H1 (cell line): ENCODE measurements around the gene SLC43A2. TPM values are rescaled to one million over a fixed set of nuclear protein-coding genes. Genes with fewer than 3 reads are reported as not detected.

Source experiments
- CTCF ChIA-PET: fragments of 300-600 bp; sonication (Branson Sonifier 250); formaldehyde crosslinking; loops from one replicate; lab custom pipeline; 2021; ENCODE audit not compliant: partially characterized antibody; lab: Charles Lee
- POLR2A ChIA-PET: fragments of 300-600 bp; sonication (Branson Sonifier 250); formaldehyde crosslinking; loops from one replicate; lab custom pipeline; 2021; ENCODE audit warnings: inconsistent platforms; ENCODE audit not compliant: partially characterized antibody; lab: Charles Lee
- DNase-seq, 2 experiments: peaks; one replicate each; pipeline versions ENCODE4 v3.0.0 to v3.0.0-alpha.2; 2010 to 2022; ENCODE audit warnings: low spot score in 2 of 2, low read depth in 1 of 2, mixed read lengths in 1 of 2
- FAIRE-seq: peaks from 2 replicates; lab custom pipeline; 2011; peaks lifted over from hg19 to GRCh38; lab: Jason Lieb, UNC
- H2AFZ ChIP-seq: 2 replicates; pipeline ENCODE4 v1.8.1; 2012; ENCODE audit warnings: low read length, inconsistent platforms
- H2AK5ac ChIP-seq: 2 replicates; pipeline ENCODE4 v1.6.1; 2013; ENCODE audit warnings: low read depth, low read length
- H2BK120ac ChIP-seq: replicated peaks from 2 replicates; pipeline ENCODE3; 2013; ENCODE audit warnings: low read depth, low read length, inconsistent platforms
- H2BK12ac ChIP-seq: 2 replicates; pipeline ENCODE4 v1.6.1; 2013; ENCODE audit warnings: low read depth, low read length
- H2BK15ac ChIP-seq: 2 replicates; pipeline ENCODE4 v1.6.1; 2013; ENCODE audit warnings: low read length
- H2BK20ac ChIP-seq: 2 replicates; pipeline ENCODE4 v1.6.1; 2013; ENCODE audit warnings: low read length
- H2BK5ac ChIP-seq: 2 replicates; pipeline ENCODE4 v1.6.1; 2013; ENCODE audit warnings: low read depth, low read length
- H3K14ac ChIP-seq: 2 replicates; pipeline ENCODE4 v1.6.1; 2013; ENCODE audit warnings: inconsistent platforms; ENCODE audit not compliant: insufficient read length
- H3K18ac ChIP-seq: 2 replicates; pipeline ENCODE4 v1.6.1; 2013; ENCODE audit warnings: low read length; ENCODE audit errors: extremely low read depth
- H3K23ac ChIP-seq: 2 replicates; pipeline ENCODE4 v1.6.1; 2013; ENCODE audit warnings: inconsistent platforms; ENCODE audit not compliant: insufficient read length
- H3K23me2 ChIP-seq: 2 replicates; pipeline ENCODE4 v1.6.1; 2013; ENCODE audit warnings: low read depth, low read length
- H3K27ac ChIP-seq: 2 replicates; pipeline ENCODE4 v1.6.1; 2011; ENCODE audit warnings: low read depth, low read length, inconsistent platforms
- H3K27me3 ChIP-seq, 4 experiments: replicated peaks in 1 of 4; 1 replicate in 1 of 4; 2 replicates in 3 of 4; pipeline versions ENCODE4 v1.6.1 to v1.8.1; 2011 to 2013; ENCODE audit warnings: low read length in 3 of 4, mild to moderate bottlenecking in 3 of 4, inconsistent platforms in 2 of 4, mixed read lengths in 2 of 4, moderate library complexity in 1 of 4; ENCODE audit not compliant: control insufficient read depth in 3 of 4, insufficient read depth in 3 of 4; ENCODE audit errors: extremely low read depth in 1 of 4
- H3K36me3 ChIP-seq, 4 experiments: 2 replicates each; pipeline versions ENCODE4 v1.6.1 to v1.8.1; 2011 to 2013; ENCODE audit warnings: mild to moderate bottlenecking in 4 of 4, low read length in 3 of 4, moderate library complexity in 2 of 4, control low read depth in 1 of 4, inconsistent platforms in 1 of 4; ENCODE audit not compliant: insufficient read depth in 4 of 4, control insufficient read depth in 2 of 4
- H3K4ac ChIP-seq: replicated peaks from 2 replicates; pipeline ENCODE3; 2013; ENCODE audit warnings: low read length, low read depth, mixed read lengths, inconsistent platforms; ENCODE audit not compliant: insufficient read length
- H3K4me1 ChIP-seq, 4 experiments: replicated peaks in 1 of 4; 1 replicate in 1 of 4; 2 replicates in 3 of 4; pipeline versions ENCODE4 v1.6.1 to v1.8.1; 2011 to 2013; ENCODE audit warnings: low read length in 3 of 4, inconsistent platforms in 2 of 4, mixed read lengths in 1 of 4; ENCODE audit not compliant: insufficient read depth in 4 of 4, control insufficient read depth in 3 of 4
- H3K4me2 ChIP-seq, 2 experiments: 2 replicates each; pipeline versions ENCODE4 v1.6.1 to v1.8.1; 2011 to 2013; ENCODE audit warnings: low read depth in 2 of 2, low read length in 2 of 2, control low read depth in 1 of 2, inconsistent platforms in 1 of 2, mild to moderate bottlenecking in 1 of 2; ENCODE audit not compliant: insufficient read depth in 1 of 2
- H3K4me3 ChIP-seq, 4 experiments: fragments of 200-600, 300-600 bp in 1 of 4; sonication (generic), shearing (Covaris generic), sonication (Bioruptor Twin) in 1 of 4; 2 replicates each; pipeline versions ENCODE4 v1.5.1 to v1.8.1; 2011 to 2016; ENCODE audit warnings: low read length in 4 of 4, low read depth in 3 of 4, control low read depth in 2 of 4, inconsistent platforms in 2 of 4, mild to moderate bottlenecking in 2 of 4, mixed read lengths in 1 of 4, moderate library complexity in 1 of 4; ENCODE audit not compliant: insufficient read depth in 2 of 4; ENCODE audit errors: extremely low read depth in 1 of 4
- H3K56ac ChIP-seq: replicated peaks from 2 replicates; pipeline ENCODE3; 2013; ENCODE audit warnings: low read depth, mild to moderate bottlenecking, mixed read lengths, low read length, inconsistent platforms; ENCODE audit not compliant: insufficient read length
- H3K79me1 ChIP-seq: 2 replicates; pipeline ENCODE4 v1.6.1; 2013; ENCODE audit warnings: low read depth, low read length, control low read depth
- H3K79me2 ChIP-seq, 2 experiments: 2 replicates each; pipeline versions ENCODE4 v1.6.1 to v1.8.1; 2012 to 2013; ENCODE audit warnings: low read length in 2 of 2, mild to moderate bottlenecking in 2 of 2, inconsistent platforms in 1 of 2; ENCODE audit not compliant: insufficient read depth in 2 of 2, control insufficient read depth in 1 of 2
- H3K9ac ChIP-seq, 4 experiments: replicated peaks in 1 of 4; 1 replicate in 1 of 4; 2 replicates in 3 of 4; pipeline versions ENCODE4 v1.6.1 to v1.8.1; 2011 to 2013; ENCODE audit warnings: low read depth in 3 of 4, low read length in 3 of 4, control low read depth in 2 of 4, mild to moderate bottlenecking in 2 of 4, moderate library complexity in 2 of 4, inconsistent platforms in 1 of 4; ENCODE audit errors: extremely low read depth in 1 of 4
- H3K9me3 ChIP-seq, 2 experiments: 2 replicates each; pipeline versions ENCODE4 v1.6.1 to v1.8.1; 2012 to 2013; ENCODE audit warnings: mild to moderate bottlenecking in 2 of 2, moderate library complexity in 2 of 2, control low read depth in 1 of 2, inconsistent platforms in 1 of 2, low read depth in 1 of 2, low read length in 1 of 2, mixed read lengths in 1 of 2; ENCODE audit not compliant: insufficient read depth in 2 of 2
- H4K20me1 ChIP-seq, 2 experiments: replicated peaks in 1 of 2; 2 replicates each; pipeline versions ENCODE3 to v1.8.1; 2011 to 2013; ENCODE audit warnings: inconsistent platforms in 2 of 2, low read length in 2 of 2, mild to moderate bottlenecking in 1 of 2; ENCODE audit not compliant: insufficient read depth in 2 of 2, control insufficient read depth in 1 of 2
- H4K5ac ChIP-seq: 2 replicates; pipeline ENCODE4 v1.6.1; 2013; ENCODE audit warnings: low read length, low read depth, mixed read lengths, inconsistent platforms; ENCODE audit not compliant: insufficient read length
- H4K8ac ChIP-seq: 2 replicates; pipeline ENCODE4 v1.8.0; 2013; ENCODE audit warnings: mild to moderate bottlenecking, moderate library complexity, low read length, inconsistent platforms; ENCODE audit not compliant: insufficient read depth; ENCODE audit errors: extremely low read depth
- H4K91ac ChIP-seq: replicated peaks from 2 replicates; pipeline ENCODE3; 2013; ENCODE audit warnings: low read length, mixed read lengths, inconsistent platforms; ENCODE audit not compliant: insufficient read length
- CHD2 ChIP-seq: IDR thresholded peaks from 2 replicates; pipeline ENCODE4 v1.6.1; 2012; ENCODE audit warnings: low read length, improper control_type of control experiment
- CTCF ChIP-seq, 3 experiments: IDR thresholded peaks; 1 replicate in 2 of 3; 2 replicates in 1 of 3; pipeline versions ENCODE4 v1.5.1 to v1.6.1; 2011; ENCODE audit warnings: low read length in 3 of 3, mild to moderate bottlenecking in 3 of 3, inconsistent platforms in 2 of 3, low read depth in 1 of 3, moderate library complexity in 1 of 3; ENCODE audit not compliant: insufficient read depth in 1 of 3; ENCODE audit errors: control extremely low read depth in 1 of 3
- E2F6 ChIP-seq: IDR thresholded peaks from 2 replicates; pipeline ENCODE4 v1.6.1; 2012; ENCODE audit warnings: inconsistent platforms
- HDAC2 ChIP-seq, 2 experiments: fragments of 300-600 bp in 1 of 2; sonication (generic) in 1 of 2; IDR thresholded peaks; 2 replicates each; pipeline ENCODE4 v1.6.1; 2011 to 2012; ENCODE audit warnings: low read depth in 2 of 2, low read length in 2 of 2, mild to moderate bottlenecking in 2 of 2, moderate library complexity in 2 of 2, borderline replicate concordance in 1 of 2, inconsistent platforms in 1 of 2
- KDM4A ChIP-seq: IDR thresholded peaks from one replicate; pipeline ENCODE4 v1.7.1; 2012; ENCODE audit warnings: low read depth, mild to moderate bottlenecking, moderate library complexity, low read length, inconsistent platforms; ENCODE audit not compliant: severe bottlenecking
- POLR2AphosphoS5 ChIP-seq: IDR thresholded peaks from 2 replicates; pipeline ENCODE4 v1.6.1; 2011; ENCODE audit warnings: low read depth, low read length
- POU5F1 ChIP-seq: IDR thresholded peaks from 2 replicates; pipeline ENCODE4 v1.6.1; 2011; ENCODE audit warnings: low read depth, mild to moderate bottlenecking, low read length, moderate library complexity
- RAD21 ChIP-seq, 2 experiments: IDR thresholded peaks in 1 of 2; conservative IDR thresholded peaks in 1 of 2; 2 replicates each; pipeline ENCODE4 v1.6.1; 2011; ENCODE audit warnings: low read depth in 2 of 2, low read length in 2 of 2, improper control_type of control experiment in 1 of 2, inconsistent platforms in 1 of 2, mild to moderate bottlenecking in 1 of 2, moderate library complexity in 1 of 2
- SRF ChIP-seq: IDR thresholded peaks from 2 replicates; pipeline ENCODE4 v1.6.1; 2011; ENCODE audit warnings: mild to moderate bottlenecking, low read depth, low read length, moderate library complexity
- TAF7 ChIP-seq: optimal IDR thresholded peaks from 2 replicates; pipeline ENCODE3; 2011; ENCODE audit warnings: low read depth, mild to moderate bottlenecking, inconsistent platforms, low read length, moderate library complexity, borderline replicate concordance
- WGBS, 2 experiments: shearing (Covaris generic) in 1 of 2; methylation state at CpG; one replicate each; pipeline versions ENCODE4 v1.1.6 to v1.1.7; 2013 to 2015; ENCODE audit warnings: low lambda C conversion rate in 2 of 2, mixed read lengths in 2 of 2, inconsistent platforms in 1 of 2, low coverage in 1 of 2, missing lambda C conversion rate in 1 of 2; ENCODE audit not compliant: insufficient replicate concordance in 2 of 2, insufficient coverage in 1 of 2, insufficient read length in 1 of 2; ENCODE audit errors: extremely low coverage in 1 of 2, missing lambda C conversion rate in 1 of 2; 5-methylcytosine and 5-hydroxymethylcytosine counted together
- polyA plus RNA-seq, 7 experiments: library from polyadenylated mRNA; depleted of rRNA in 3 of 7; stranded (reverse) in 5 of 7; unstranded in 2 of 7; fragments of >200 nt in 5 of 7; fragments of 200-250 nt in 2 of 7; gene quantifications; 1 replicate in 5 of 7; 2 replicates in 1 of 7; 4 replicates in 1 of 7; pipeline versions ENCODE4 v1.2.1 to v1.2.3, GENCODE V29; 2011 to 2013; ENCODE audit warnings: missing spikeins in 2 of 7, mixed read lengths in 2 of 7
- total RNA-seq: library from RNA; stranded (reverse); fragmentation: NEBNext Ultra II Directional; extraction: Animal tissue kit (Norgen Biotek cat#: 25700); gene quantifications from 2 replicates; pipeline ENCODE4 v1.2.1, GENCODE V29; 2021

SLC43A2 gene
- total and polyA plus RNA-seq, 2 of the 8 experiments (the other 6 are each of a cell fraction or from before 2014, with no cell fraction given): 6.6 to 10.5 TPM

DNA sequence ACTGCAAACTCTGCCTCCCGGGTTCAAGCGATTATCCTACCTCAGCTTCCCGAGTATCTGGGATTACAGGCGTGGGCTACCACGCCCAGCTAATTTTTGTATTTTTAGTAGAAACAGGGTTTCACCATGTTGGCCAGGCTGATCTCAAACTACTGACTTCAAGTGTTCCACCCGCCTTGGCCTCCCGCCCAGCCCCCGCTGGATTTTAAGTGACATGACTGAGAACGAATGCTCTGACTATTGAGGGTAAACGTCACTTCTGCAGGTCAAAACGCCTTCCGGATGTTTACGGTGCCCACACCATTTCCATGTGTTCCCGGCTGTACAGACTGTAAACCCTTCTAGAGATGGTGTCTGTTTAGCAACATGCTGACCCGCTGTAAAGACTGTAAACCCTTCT is 88.8 kb downstream of the SLC43A2 start:
- no peak overlapping the region for H2BK120ac ChIP-seq
- peaks cover 4% of the 10 kb centered on the region; the same call in 1 of the 2 replicates for H3K79me1 ChIP-seq
- H3K9ac ChIP-seq: no peak overlapping the region
- H4K8ac ChIP-seq: no peak overlapping the region
- no peak for DNase-seq
- H3K36me3 ChIP-seq: peaks cover 9 to 41% (median 22%) of the 10 kb centered on the region in 4 experiments; a peak in 7 of 8 replicates
- no peak overlapping the region for H2BK15ac ChIP-seq
- H3K4me1 ChIP-seq: no peaks in the 10 kb centered on the region
- H3K79me2 ChIP-seq: no peaks in the 10 kb centered on the region
- H3K23me2 ChIP-seq: no peaks in the 10 kb centered on the region
- FAIRE-seq: no peak
- no peak overlapping the region for H3K4me2 ChIP-seq
- H4K91ac ChIP-seq: no peak overlapping the region
- no peak overlapping the region for H3K4me3 ChIP-seq
- no peak overlapping the region for H3K4ac ChIP-seq
- no peak overlapping the region for H3K23ac ChIP-seq
- ChIA-PET CTCF (interaction anchor here (0.5 to 0.9 kb wide), 4 partner anchors 10 to 271 kb away, joined by 3 to 4 read pairs (median 3); no protein-coding TSS in a partner anchor), POLR2A (no interaction called here)
- H3K27ac ChIP-seq: no peak overlapping the region
- H2BK20ac ChIP-seq: no peak overlapping the region
- H3K18ac ChIP-seq: no peak overlapping the region
- no peak overlapping the region for H2BK5ac ChIP-seq
- peaks cover 1% of the 10 kb centered on the region in 2 experiments for H4K20me1 ChIP-seq
- 94% methylated on average over 15 of the region's 15 CpGs; no CpG with 5 or more reads in 1 of the 2 experiments for WGBS, 2 experiments
- no peak overlapping the region for H2BK12ac ChIP-seq
- H3K56ac ChIP-seq: no peak overlapping the region
- H3K27me3 ChIP-seq: no peaks in the 10 kb centered on the region
- H2AFZ ChIP-seq: no peak overlapping the region
- no peak overlapping the region for H2AK5ac ChIP-seq
- H3K14ac ChIP-seq: no peak overlapping the region
- no peaks in the 10 kb centered on the region for H3K9me3 ChIP-seq
- H4K5ac ChIP-seq: no peak overlapping the region
- TF ChIP-seq CTCF (IDR thresholded peaks at IDR 0.05; ENCODE audit: control extremely low read depth in 1 of 3, insufficient read depth in 1 of 3, low read depth in 1 of 3, low read length in 3 of 3) (no peak), SRF (no peak), HDAC2 (IDR thresholded peaks at IDR 0.05; ENCODE audit: borderline replicate concordance in 1 of 2, low read depth in 2 of 2, low read length in 2 of 2) (no peak), KDM4A (no peak), POU5F1 (no peak), RAD21 (IDR thresholded peaks at IDR 0.05 in 1 of 2, conservative IDR thresholded peaks at IDR 0.05 in 1 of 2; ENCODE audit: low read depth in 2 of 2, low read length in 2 of 2) (no peak), CHD2 (no peak), POLR2AphosphoS5 (no peak), E2F6 (no peak), TAF7 (no peak)
